Endothelial cell of umbilical vein (primary cell): ENCODE results near the gene BLID. TPM values are rescaled to one million over a fixed set of nuclear protein-coding genes. Genes with fewer than 3 reads are reported as not detected.

Experiments
- BruUV-seq: library from RNA; stranded (reverse); fragments of 400-500 nt; replicated peaks from 2 replicates; lab custom pipeline; 2021; lab: Mats Ljungman, UMichigan
- CTCF ChIA-PET: fragments of 300-600, 350-600 bp; sonication (Branson Sonifier 250); formaldehyde crosslinking; loops from one replicate; lab custom pipeline; 2021; ENCODE audit warnings: antibody characterized with exemption, inconsistent platforms; lab: Charles Lee
- POLR2A ChIA-PET: fragments of 300-600, 350-600 bp; sonication (Branson Sonifier 250); formaldehyde crosslinking; loops from one replicate; lab custom pipeline; 2021; ENCODE audit warnings: antibody characterized with exemption, inconsistent platforms; lab: Charles Lee
- DNase-seq: peaks from one replicate; pipeline ENCODE4 v3.0.0-alpha.2; 2011; ENCODE audit warnings: low read depth, low spot score
- FAIRE-seq: peaks from 2 replicates; lab custom pipeline; 2011; peaks lifted over from hg19 to GRCh38; lab: Jason Lieb, UNC
- H2AFZ ChIP-seq: 2 replicates; pipeline ENCODE4 v1.6.0; 2012; ENCODE audit warnings: low read depth, low read length, control low read depth, inconsistent platforms
- H3K27ac ChIP-seq: 2 replicates; pipeline ENCODE4 v1.5.1; 2011; ENCODE audit warnings: low read depth, mild to moderate bottlenecking, control low read depth, low read length, moderate library complexity; ENCODE audit not compliant: insufficient read depth
- H3K27me3 ChIP-seq, 2 experiments: 2 replicates each; pipeline versions ENCODE4 v1.6.0 to v1.6.1; 2011; ENCODE audit warnings: low read length in 2 of 2, mixed read lengths in 1 of 2; ENCODE audit not compliant: control insufficient read depth in 2 of 2, insufficient read depth in 2 of 2
- H3K36me3 ChIP-seq, 2 experiments: 2 replicates in 1 of 2; 3 replicates in 1 of 2; pipeline ENCODE4 v1.5.1; 2011; ENCODE audit warnings: low read length in 2 of 2, mild to moderate bottlenecking in 1 of 2, moderate library complexity in 1 of 2; ENCODE audit not compliant: control insufficient read depth in 2 of 2, insufficient read depth in 2 of 2; ENCODE audit errors: extremely low read depth in 1 of 2
- H3K4me1 ChIP-seq: 3 replicates; pipeline ENCODE4 v1.5.1; 2011; ENCODE audit warnings: mild to moderate bottlenecking, low read length; ENCODE audit not compliant: control insufficient read depth, insufficient read depth; ENCODE audit errors: extremely low read depth
- H3K4me2 ChIP-seq: 2 replicates; pipeline ENCODE4 v1.6.1; 2011; ENCODE audit warnings: low read length, control low read depth, mixed read lengths; ENCODE audit not compliant: insufficient read depth
- H3K4me3 ChIP-seq, 3 experiments: fragments of 200-600 bp in 1 of 3; sonication (generic), shearing (Covaris generic) in 1 of 3; replicated peaks in 1 of 3; 2 replicates each; pipeline ENCODE4 v1.5.1; 2011 to 2016; ENCODE audit warnings: control low read depth in 3 of 3, low read length in 3 of 3, mild to moderate bottlenecking in 2 of 3, inconsistent platforms in 1 of 3, low read depth in 1 of 3, moderate library complexity in 1 of 3; ENCODE audit not compliant: insufficient read depth in 1 of 3
- H3K79me2 ChIP-seq: 2 replicates; pipeline ENCODE4 v1.6.0; 2012; ENCODE audit warnings: low read length, inconsistent platforms; ENCODE audit not compliant: control insufficient read depth, insufficient read depth
- H3K9ac ChIP-seq: replicated peaks from 2 replicates; pipeline ENCODE3; 2011; ENCODE audit warnings: low read length, control low read depth; ENCODE audit not compliant: insufficient read depth; ENCODE audit errors: extremely low read depth
- H3K9me1 ChIP-seq: replicated peaks from 3 replicates; pipeline ENCODE4 v1.6.0; 2011; ENCODE audit warnings: mild to moderate bottlenecking, low read length; ENCODE audit not compliant: control insufficient read depth, insufficient read depth; ENCODE audit errors: extremely low read depth
- H3K9me3 ChIP-seq: replicated peaks from 2 replicates; pipeline ENCODE4 v1.5.1; 2012; ENCODE audit warnings: low read length, inconsistent platforms; ENCODE audit not compliant: control insufficient read depth, insufficient read depth
- H4K20me1 ChIP-seq: replicated peaks from 2 replicates; pipeline ENCODE3; 2011; ENCODE audit warnings: mild to moderate bottlenecking, low read length; ENCODE audit not compliant: control insufficient read depth, insufficient read depth; ENCODE audit errors: extremely low read depth
- FOS ChIP-seq: IDR thresholded peaks from 2 replicates; pipeline ENCODE4 v1.6.1; 2011; ENCODE audit warnings: mild to moderate bottlenecking, low read length, moderate library complexity, borderline replicate concordance; ENCODE audit not compliant: insufficient read depth
- GATA2 ChIP-seq: IDR thresholded peaks from 2 replicates; pipeline ENCODE4 v1.7.0; 2011; ENCODE audit warnings: low read depth, mild to moderate bottlenecking, moderate library complexity, mixed read lengths, low read length; ENCODE audit not compliant: insufficient read length, insufficient read depth
- JUN ChIP-seq: IDR thresholded peaks from 2 replicates; pipeline ENCODE4 v1.6.1; 2011; ENCODE audit warnings: borderline replicate concordance, low read depth; ENCODE audit not compliant: insufficient read length, insufficient read depth
- MYC ChIP-seq: IDR thresholded peaks from one replicate; pipeline ENCODE4 v1.6.1; 2011; ENCODE audit warnings: mild to moderate bottlenecking, low read depth, low read length
- dilution Hi-C: fragments of 300-500 bp; cut with MboI; formaldehyde crosslinking; loops from one replicate; pipeline ENCODE4 v1.15.0; 2019; ENCODE audit warnings: low sequenced_read_pairs; ENCODE audit not compliant: extremely low pct_ligation_motif_present
- intact Hi-C: fragments of 100-400 bp; cut with micrococcal nuclease; formaldehyde crosslinking; loops from one replicate; pipeline ENCODE4 v1.10.0; 2022
- polyA plus RNA-seq, 4 experiments: library from polyadenylated mRNA; depleted of rRNA in 3 of 4; stranded (reverse) in 3 of 4; unstranded in 1 of 4; fragments of >200 nt; gene quantifications; 2 replicates each; pipeline versions ENCODE4 v1.2.1 to v1.2.3, GENCODE V29; 2011 to 2012; ENCODE audit warnings: missing spikeins in 1 of 4
- total RNA-seq: library from RNA; stranded (reverse); gene quantifications from 2 replicates; pipeline ENCODE4 v1.2.3, GENCODE V29; 2021
- TF ChIP-seq, protein P1 (sequence below): IDR thresholded peaks from 2 replicates; pipeline ENCODE4 v1.6.1; 2011; ENCODE audit not compliant: insufficient read depth, insufficient read length

The BLID gene
- total and polyA plus RNA-seq, 2 donors (not counting 3 experiments of a cell fraction or from before 2014, with no cell fraction given): 0.12 to 3.5 TPM

DNA sequence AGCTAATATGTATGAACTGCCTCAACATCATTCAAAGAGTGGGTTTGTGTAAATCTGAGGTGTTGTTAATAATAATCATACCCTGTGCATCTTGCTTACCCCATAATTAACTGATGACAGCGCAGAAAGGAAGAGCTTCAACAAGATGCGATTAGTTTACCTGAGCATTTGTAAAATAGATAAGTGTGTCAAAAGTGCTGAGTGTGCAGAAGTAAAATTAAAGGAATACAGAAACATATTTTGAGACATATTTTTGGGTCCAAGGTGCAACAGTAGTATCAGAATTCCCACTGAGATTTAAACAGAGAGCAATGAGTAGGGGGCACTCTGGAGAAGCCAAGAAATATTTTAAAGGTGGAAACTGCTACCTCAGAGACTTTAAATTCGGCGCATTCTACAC is 6.1 kb downstream of the BLID start:
- no peak overlapping the region for H3K4me3 ChIP-seq
- dilution Hi-C loops: no loop called here
- POLR2A ChIA-PET: no interaction called here
- TF ChIP-seq MYC (no peak), JUN (no peak)
- H3K9ac ChIP-seq: no peak overlapping the region
- no peaks in the 10 kb centered on the region for H3K27me3 ChIP-seq
- H3K9me3 ChIP-seq: no peaks in the 10 kb centered on the region
- no peak overlapping the region for H3K4me2 ChIP-seq
- no peak overlapping the region for H2AFZ ChIP-seq
- intact Hi-C loops: loop anchor here (2.0 kb wide), 1 partner anchor 47 kb away; no protein-coding TSS in a partner anchor
- peaks cover 0 to 7% of the 10 kb centered on the region in 2 experiments for H3K36me3 ChIP-seq
- H3K4me1 ChIP-seq: peaks cover 11% of the 10 kb centered on the region
- DNase-seq: no peak
- peaks cover 81% of the 10 kb centered on the region for H3K79me2 ChIP-seq
- no peaks in the 10 kb centered on the region for H3K9me1 ChIP-seq
- no TSS peak for BruUV-seq
- no peak overlapping the region for H3K27ac ChIP-seq
- FAIRE-seq: no peak
- CTCF ChIA-PET: interaction anchor here (0.7 to 0.9 kb wide), 3 partner anchors 10 to 93 kb away, joined by 3 read pairs; no protein-coding TSS in a partner anchor
- H4K20me1 ChIP-seq: no peaks in the 10 kb centered on the region

- peaks cover 21% of the 10 kb centered on the region for H3K4me1 ChIP-seq
- no peak overlapping the region for H3K4me3 ChIP-seq
- peaks cover 80% of the 10 kb centered on the region for H3K79me2 ChIP-seq
- H3K9me1 ChIP-seq: no peaks in the 10 kb centered on the region
- H3K9ac ChIP-seq: no peak overlapping the region
- no TSS peak for BruUV-seq
- H3K27ac ChIP-seq: no peak overlapping the region
- H2AFZ ChIP-seq: no peak overlapping the region
- H3K36me3 ChIP-seq: peaks cover 0 to 2% of the 10 kb centered on the region in 2 experiments
- FAIRE-seq (no peak), DNase-seq (no peak)
- no peaks in the 10 kb centered on the region for H4K20me1 ChIP-seq
- intact Hi-C loops (loop anchor here (1.0 to 2.0 kb wide), 2 partner anchors 48 to 94 kb away; no protein-coding TSS in a partner anchor), dilution Hi-C loops (no loop called here)
- CTCF ChIA-PET: interaction anchor here (0.6 to 3.3 kb wide), 38 partner anchors 9 to 454 kb away, joined by 3 to 91 read pairs (median 4); no protein-coding TSS in a partner anchor
- H3K4me2 ChIP-seq: no peak overlapping the region
- no peaks in the 10 kb centered on the region for H3K27me3 ChIP-seq
- POLR2A ChIA-PET: no interaction called here
- H3K9me3 ChIP-seq: no peaks in the 10 kb centered on the region
- TF ChIP-seq GATA2 (no peak), FOS (no peak)
- TF ChIP-seq, protein P1, sequence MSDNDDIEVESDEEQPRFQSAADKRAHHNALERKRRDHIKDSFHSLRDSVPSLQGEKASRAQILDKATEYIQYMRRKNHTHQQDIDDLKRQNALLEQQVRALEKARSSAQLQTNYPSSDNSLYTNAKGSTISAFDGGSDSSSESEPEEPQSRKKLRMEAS: no peak
Observed at GRCh38 chr11:122108828-122109227, 7.2 kb downstream of the BLID start.
